22Rv1 (cell line): ENCODE results near the gene KLRK1.
"Not testable (repeated sequence)": the region's sequence is repeated elsewhere in the genome, so short reads cannot be mapped to it uniquely, and the experiment has no call there.

Experiments used
- CTCF ChIP-seq: fragments of 450-650 bp; IDR thresholded peaks from 2 replicates; pipeline ENCODE4 v1.5.1; 2017; ENCODE audit warnings: mild to moderate bottlenecking
- ZFX ChIP-seq: fragments of 450-650 bp; IDR thresholded peaks from 2 replicates; pipeline ENCODE4 v1.6.1; 2017; ENCODE audit warnings: antibody characterized with exemption, borderline replicate concordance

DNA sequence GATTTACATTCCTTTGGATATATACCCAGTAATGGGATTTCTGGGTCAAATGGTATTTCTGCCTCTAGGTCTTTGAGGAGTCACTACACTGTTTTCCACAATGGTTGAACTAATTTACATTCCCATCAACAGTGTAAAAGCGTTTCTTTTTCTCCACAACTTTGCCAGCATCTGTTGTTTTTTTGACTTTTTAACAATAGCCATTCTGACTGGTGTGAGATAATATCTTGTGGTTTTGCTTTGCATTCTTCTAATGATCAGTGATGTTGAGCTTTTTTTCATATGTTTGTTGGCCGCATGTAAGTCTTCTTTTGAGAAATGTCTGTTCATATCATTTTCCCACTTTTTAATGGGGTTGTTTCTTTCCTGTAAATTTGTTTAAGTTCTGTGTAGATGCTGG, 48.9 kb downstream of the KLRK1 start:
- TF ChIP-seq CTCF, ZFX: not testable (repeated sequence)
